SJSA1 (cell line): ENCODE measurements around the gene FOXP3. TPM values are rescaled to one million over a fixed set of nuclear protein-coding genes. Genes with fewer than 3 reads are reported as not detected.

ENCODE experiments used
- DNase-seq, 2 experiments: peaks; one replicate each; pipeline ENCODE4 v3.0.0-alpha.2; 2015 to 2020; ENCODE audit warnings: low spot score in 2 of 2, low read depth in 1 of 2
- H3K27ac ChIP-seq: fragments of 250-450 bp; sonication (Bioruptor Pico); 2 replicates; pipeline ENCODE4 v1.5.1; 2020; ENCODE audit warnings: mild to moderate bottlenecking, moderate library complexity
- H3K27me3 ChIP-seq: fragments of 250-450 bp; sonication (Bioruptor Pico); replicated peaks from 2 replicates; pipeline ENCODE4 v1.5.1; 2020; ENCODE audit warnings: mild to moderate bottlenecking, moderate library complexity
- H3K36me3 ChIP-seq: fragments of 250-450 bp; sonication (Bioruptor Pico); 2 replicates; pipeline ENCODE4 v1.5.1; 2020; ENCODE audit warnings: mild to moderate bottlenecking
- H3K4me1 ChIP-seq: fragments of 250-450 bp; sonication (Bioruptor Pico); replicated peaks from 2 replicates; pipeline ENCODE4 v1.6.1; 2021; ENCODE audit warnings: mild to moderate bottlenecking
- H3K4me3 ChIP-seq: fragments of 250-450 bp; sonication (Bioruptor Pico); 2 replicates; pipeline ENCODE4 v1.5.1; 2020; ENCODE audit warnings: mild to moderate bottlenecking
- H3K9me3 ChIP-seq: fragments of 250-450 bp; sonication (Bioruptor Pico); replicated peaks from 2 replicates; pipeline ENCODE4 v1.5.1; 2020; ENCODE audit warnings: mild to moderate bottlenecking
- total RNA-seq: library from RNA; depleted of rRNA; stranded (reverse); fragments of >200 nt; shearing (Covaris generic); gene quantifications from 2 replicates; pipeline ENCODE4 v1.2.3, GENCODE V29; 2014

The FOXP3 gene
- total RNA-seq, 1 experiment from 2014 or later = not detected

- no peaks in the 10 kb centered on the region for H3K36me3 ChIP-seq
- H3K27me3 ChIP-seq = no peaks in the 10 kb centered on the region
- DNase-seq = no peak
- no peak overlapping the region for H3K4me3 ChIP-seq
- H3K27ac ChIP-seq = no peak overlapping the region
- no peaks in the 10 kb centered on the region for H3K9me3 ChIP-seq
- H3K4me1 ChIP-seq = no peaks in the 10 kb centered on the region
Measured at GRCh38 chrX:49250578-49250977, 13.9 kb downstream of the FOXP3 start.

- H3K27me3 ChIP-seq = no peaks in the 10 kb centered on the region
- H3K4me1 ChIP-seq = no peaks in the 10 kb centered on the region
- no peak overlapping the region for H3K27ac ChIP-seq
- DNase-seq = no peak
- H3K36me3 ChIP-seq = no peaks in the 10 kb centered on the region
- H3K4me3 ChIP-seq = no peak overlapping the region
- H3K9me3 ChIP-seq = no peaks in the 10 kb centered on the region
Measured at GRCh38 chrX:49250066-49250465, 14.4 kb downstream of the FOXP3 start.

- no peaks in the 10 kb centered on the region for H3K9me3 ChIP-seq
- no peak overlapping the region for H3K4me3 ChIP-seq
- no peaks in the 10 kb centered on the region for H3K27me3 ChIP-seq
- no peak overlapping the region for H3K27ac ChIP-seq
- no peak for DNase-seq
- H3K36me3 ChIP-seq = no peaks in the 10 kb centered on the region
- no peaks in the 10 kb centered on the region for H3K4me1 ChIP-seq
Measured at GRCh38 chrX:49249616-49250015, 14.9 kb downstream of the FOXP3 start.

DNA sequence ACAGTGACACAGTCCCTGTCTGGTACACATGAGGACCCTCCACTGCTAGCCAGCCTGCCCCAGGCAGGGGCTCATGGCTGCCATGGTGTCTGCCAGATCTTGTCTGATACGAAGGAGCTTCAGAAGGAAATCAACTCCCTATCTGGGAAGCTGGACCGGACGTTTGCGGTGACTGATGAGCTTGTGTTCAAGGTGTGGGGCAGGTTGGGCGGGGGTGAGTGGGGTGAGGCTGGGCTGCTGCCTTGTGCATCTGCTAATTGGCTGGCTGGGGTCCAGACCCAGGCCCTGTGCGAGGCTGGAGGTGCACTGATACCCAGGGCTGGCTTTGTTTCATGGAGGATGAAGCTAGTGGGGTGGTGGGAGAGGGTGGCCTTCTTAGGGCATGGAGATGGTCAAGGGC, 15.4 kb downstream of the FOXP3 start:
- Histone ChIP-seq H3K27me3 (no peaks in the 10 kb centered on the region), H3K4me3 (no peak overlapping the region), H3K4me1 (no peaks in the 10 kb centered on the region), H3K27ac (no peak overlapping the region), H3K9me3 (no peaks in the 10 kb centered on the region), H3K36me3 (no peaks in the 10 kb centered on the region)
- no peak for DNase-seq

DNA sequence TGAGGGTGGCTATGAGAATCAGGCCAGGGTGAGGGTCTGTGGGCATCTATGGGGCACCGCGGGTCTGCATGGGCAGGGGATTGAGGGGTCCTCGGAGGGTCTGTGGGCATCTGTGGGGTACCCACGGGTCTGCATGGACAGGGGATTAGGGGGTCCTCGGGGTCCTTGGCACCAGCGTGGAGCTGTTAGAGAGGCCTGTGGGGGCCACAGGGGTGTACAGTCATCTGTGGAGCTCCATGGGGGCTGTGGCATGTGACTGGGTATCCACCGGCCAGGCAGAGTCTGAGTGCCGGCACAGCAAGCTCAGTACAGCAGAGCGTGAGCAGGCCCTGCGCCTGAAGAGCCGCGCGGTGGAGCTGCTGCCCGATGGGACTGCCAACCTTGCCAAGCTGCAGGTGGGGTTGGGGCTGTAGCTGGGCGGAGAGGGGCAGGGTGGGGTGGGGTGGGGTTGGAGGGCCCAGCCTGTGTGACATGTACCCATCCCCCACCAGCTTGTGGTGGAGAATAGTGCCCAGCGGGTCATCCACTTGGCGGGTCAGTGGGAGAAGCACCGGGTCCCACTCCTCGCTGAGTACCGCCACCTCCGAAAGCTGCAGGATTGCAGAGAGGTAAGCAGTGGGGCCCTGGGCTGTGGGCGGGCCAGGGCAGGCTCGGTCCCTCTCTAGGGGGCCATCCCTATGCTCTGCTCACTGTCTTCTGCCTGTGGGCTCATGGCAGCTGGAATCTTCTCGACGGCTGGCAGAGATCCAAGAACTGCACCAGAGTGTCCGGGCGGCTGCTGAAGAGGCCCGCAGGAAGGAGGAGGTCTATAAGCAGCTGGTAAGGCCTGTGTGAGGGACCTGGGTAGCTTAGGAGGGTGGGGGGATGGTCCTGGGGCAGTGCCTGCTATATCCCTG, 16.3 kb downstream of the FOXP3 start:
- Histone ChIP-seq H3K4me1 (no peaks in the 10 kb centered on the region), H3K36me3 (no peaks in the 10 kb centered on the region), H3K9me3 (no peaks in the 10 kb centered on the region), H3K27me3 (no peaks in the 10 kb centered on the region), H3K4me3 (no peak overlapping the region), H3K27ac (no peak overlapping the region)
- no peak for DNase-seq

DNA sequence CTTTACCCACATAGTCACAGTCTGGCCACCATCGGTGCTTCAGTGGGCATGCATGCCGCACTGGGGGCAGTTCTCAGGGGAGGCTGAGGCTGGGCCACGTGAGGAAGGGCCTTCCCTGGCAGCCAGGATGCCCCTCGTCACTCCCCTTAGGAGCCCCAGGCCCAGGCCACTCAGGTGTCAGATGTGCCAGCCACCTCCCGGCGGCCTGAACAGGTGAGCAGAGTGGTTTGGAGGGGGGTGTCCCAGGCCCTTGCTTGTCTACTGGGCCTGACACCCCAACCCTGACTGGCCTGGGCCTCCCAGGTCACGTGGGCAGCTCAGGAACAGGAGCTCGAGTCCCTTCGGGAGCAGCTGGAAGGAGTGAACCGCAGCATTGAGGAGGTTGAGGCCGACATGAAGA, 17.2 kb downstream of the FOXP3 start:
- Histone ChIP-seq H3K36me3 (no peaks in the 10 kb centered on the region), H3K9me3 (no peaks in the 10 kb centered on the region), H3K27me3 (no peaks in the 10 kb centered on the region), H3K4me1 (no peaks in the 10 kb centered on the region), H3K4me3 (no peak overlapping the region), H3K27ac (no peak overlapping the region)
- no peak for DNase-seq

DNA sequence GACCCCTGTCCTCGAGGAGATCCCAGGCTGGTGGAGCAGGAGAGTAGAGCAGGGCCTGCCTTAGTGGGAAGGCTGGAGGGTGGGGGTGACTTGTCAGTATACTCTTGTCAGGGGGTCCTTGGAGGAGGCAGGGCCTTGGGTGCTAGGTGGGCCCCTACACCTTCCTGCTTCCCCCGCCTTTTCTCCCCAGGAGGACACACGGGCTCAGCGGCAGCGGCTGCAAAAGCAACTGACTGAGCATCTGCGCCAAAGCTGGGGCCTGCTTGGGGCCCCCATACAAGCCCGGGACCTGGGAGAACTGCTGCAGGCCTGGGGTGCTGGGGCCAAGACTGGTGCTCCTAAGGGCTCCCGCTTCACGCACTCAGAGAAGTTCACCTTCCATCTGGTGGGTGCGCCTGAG, 18.0 kb downstream of the FOXP3 start:
- no peaks in the 10 kb centered on the region for H3K9me3 ChIP-seq
- H3K4me1 ChIP-seq = no peaks in the 10 kb centered on the region
- no peak overlapping the region for H3K4me3 ChIP-seq
- H3K27ac ChIP-seq = no peak overlapping the region
- H3K36me3 ChIP-seq = no peaks in the 10 kb centered on the region
- H3K27me3 ChIP-seq = no peaks in the 10 kb centered on the region
- no peak for DNase-seq

GRCh38 chrX:49244207-49244606, 20.3 kb downstream of the FOXP3 start:
- Histone ChIP-seq H3K4me3 (no peak overlapping the region), H3K4me1 (no peaks in the 10 kb centered on the region), H3K27ac (no peak overlapping the region), H3K27me3 (no peaks in the 10 kb centered on the region), H3K9me3 (no peaks in the 10 kb centered on the region), H3K36me3 (no peaks in the 10 kb centered on the region)
- DNase-seq = no peak

GRCh38 chrX:49243166-49243565, 21.3 kb downstream of the FOXP3 start:
- Histone ChIP-seq H3K27me3 (no peaks in the 10 kb centered on the region), H3K27ac (no peak overlapping the region), H3K4me3 (no peak overlapping the region), H3K4me1 (no peaks in the 10 kb centered on the region), H3K36me3 (no peaks in the 10 kb centered on the region), H3K9me3 (no peaks in the 10 kb centered on the region)
- DNase-seq = no peak

DNA sequence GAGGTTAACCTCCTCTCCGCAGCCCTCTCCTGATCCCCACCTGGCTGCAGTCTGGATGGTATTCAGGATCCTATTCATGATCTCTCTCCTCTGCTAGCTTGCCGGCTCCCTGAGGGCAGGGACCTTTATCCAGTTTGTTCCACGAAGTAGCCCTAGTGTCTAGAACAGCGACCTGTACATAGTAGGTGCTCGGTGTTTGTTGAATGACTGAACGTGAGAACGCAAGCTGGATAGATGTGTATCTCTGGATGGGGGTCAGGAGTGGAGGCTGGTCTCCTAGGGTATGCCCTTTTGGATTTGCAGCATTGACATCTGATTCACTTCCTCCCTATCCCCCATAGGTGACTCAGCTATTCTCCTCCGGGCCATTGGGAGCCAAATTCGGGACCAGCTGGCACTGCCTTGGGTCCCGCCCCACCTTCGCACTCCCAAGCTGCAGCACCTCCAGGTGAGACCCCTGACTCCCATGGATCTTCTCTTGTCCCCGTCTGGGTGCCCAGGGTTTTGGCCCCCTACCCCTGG, 21.9 kb downstream of the FOXP3 start:
- DNase-seq = no peak
- Histone ChIP-seq H3K4me1 (no peaks in the 10 kb centered on the region), H3K36me3 (no peaks in the 10 kb centered on the region), H3K4me3 (no peak overlapping the region), H3K9me3 (no peaks in the 10 kb centered on the region), H3K27me3 (no peaks in the 10 kb centered on the region), H3K27ac (no peak overlapping the region)

DNA sequence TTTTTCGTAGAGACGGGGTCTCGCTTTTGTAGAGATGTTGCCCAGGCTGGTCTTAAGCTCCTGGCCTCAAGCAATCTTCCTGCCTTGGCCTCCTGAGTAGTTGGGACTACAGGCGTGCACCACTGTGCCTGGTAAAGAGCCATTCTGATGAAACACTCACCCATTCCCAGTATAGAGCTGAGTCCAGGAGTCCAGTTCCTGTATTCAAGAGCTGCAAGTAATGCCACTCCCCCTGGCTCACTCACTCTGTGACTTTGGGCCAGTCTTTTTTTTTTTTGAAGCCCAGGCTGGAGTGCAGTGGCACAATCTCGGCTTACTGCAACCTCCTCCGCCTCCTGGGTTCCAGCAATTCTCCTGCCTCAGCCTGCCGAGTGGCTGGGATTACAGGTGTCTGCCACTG, 25.8 kb downstream of the FOXP3 start:
- H3K27ac ChIP-seq = no peak overlapping the region
- no peaks in the 10 kb centered on the region for H3K36me3 ChIP-seq
- no peaks in the 10 kb centered on the region for H3K9me3 ChIP-seq
- H3K4me1 ChIP-seq = no peaks in the 10 kb centered on the region
- DNase-seq = no peak
- H3K27me3 ChIP-seq = no peaks in the 10 kb centered on the region
- no peak overlapping the region for H3K4me3 ChIP-seq

DNA sequence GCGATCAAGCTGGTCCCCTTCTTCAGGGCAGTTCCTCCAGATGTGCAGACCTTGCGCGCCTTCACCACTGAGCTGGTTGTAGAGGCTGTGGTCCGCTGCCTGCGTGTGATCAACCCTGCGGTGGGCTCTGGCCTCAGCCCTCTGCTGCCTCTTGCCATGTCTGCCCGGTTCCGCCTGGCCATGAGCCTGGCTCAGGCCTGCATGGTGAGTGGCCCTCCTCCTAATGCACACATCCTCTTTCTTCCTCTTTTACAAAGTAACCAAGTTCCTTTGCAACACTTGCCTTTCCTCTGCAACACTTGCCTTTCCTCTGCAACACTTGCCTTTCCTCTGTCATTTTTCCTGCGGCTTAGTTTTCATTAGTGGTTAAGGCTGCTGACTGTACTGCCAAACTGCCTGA, 27.4 kb downstream of the FOXP3 start:
- H3K36me3 ChIP-seq = no peaks in the 10 kb centered on the region
- H3K4me1 ChIP-seq = no peaks in the 10 kb centered on the region
- no peak overlapping the region for H3K4me3 ChIP-seq
- H3K27me3 ChIP-seq = no peaks in the 10 kb centered on the region
- H3K27ac ChIP-seq = no peak overlapping the region
- no peaks in the 10 kb centered on the region for H3K9me3 ChIP-seq
- DNase-seq = no peak

DNA sequence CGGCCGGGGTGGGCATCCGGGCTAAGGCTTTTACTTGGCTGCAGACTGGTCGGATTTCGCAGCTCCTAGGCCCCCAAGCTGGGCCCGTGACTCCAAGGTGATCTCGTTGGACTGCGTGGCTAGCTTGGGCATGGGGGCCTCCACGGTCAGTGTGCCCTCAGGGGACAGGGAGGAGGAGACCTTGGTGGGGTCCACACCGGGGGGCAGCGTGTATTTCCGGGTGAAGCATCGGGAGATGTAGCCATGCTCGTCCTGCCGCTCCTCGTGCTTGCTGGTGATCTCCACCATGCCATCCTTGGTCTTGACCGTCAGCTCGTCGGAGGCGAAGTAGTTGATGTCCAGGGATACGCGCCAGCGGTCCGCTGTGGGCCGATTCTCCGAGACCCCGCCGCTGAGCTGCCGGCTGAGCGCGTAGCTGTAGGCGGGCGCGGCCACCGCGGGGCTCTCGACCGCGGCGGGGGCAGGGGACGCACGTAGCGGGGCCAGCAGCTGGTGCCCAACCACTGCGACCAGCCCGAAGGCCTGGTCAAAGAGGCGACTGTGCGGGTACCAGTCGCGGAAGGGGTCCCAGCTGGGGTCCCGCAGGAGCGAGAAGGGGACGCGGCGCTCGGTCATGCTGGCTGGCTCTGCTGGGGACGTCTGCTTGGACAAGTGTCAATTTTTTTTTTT, 30.5 kb downstream of the FOXP3 start:
- Histone ChIP-seq H3K27ac (no peak overlapping the region), H3K4me1 (no peaks in the 10 kb centered on the region), H3K36me3 (no peaks in the 10 kb centered on the region), H3K4me3 (no peak overlapping the region), H3K27me3 (no peaks in the 10 kb centered on the region), H3K9me3 (no peaks in the 10 kb centered on the region)
- DNase-seq = no peak

- no peak within 1 kb of the TSS for H3K27ac ChIP-seq
- no peak for DNase-seq
- no peaks in the 10 kb centered on the region for H3K36me3 ChIP-seq
- H3K4me3 ChIP-seq = no peak within 1 kb of the TSS
- H3K9me3 ChIP-seq = no peaks in the 10 kb centered on the region
- H3K27me3 ChIP-seq = no peaks in the 10 kb centered on the region
- H3K4me1 ChIP-seq = no peaks in the 10 kb centered on the region
Measured at GRCh38 chrX:49233176-49233575, 31.3 kb downstream of the FOXP3 start, which contains the start of gene CACNA1F. Gene CACNA1F, minus strand, starts transcription at chrX:49233340. Its CDS starts 31 bp downstream, at chrX:49233309.
